Neuronal stem cell (in vitro differentiated cells): ENCODE results near the gene TPRG1L.

Source experiments
- DNase-seq: peaks from one replicate; pipeline ENCODE4 v3.0.0-alpha.2; 2013; ENCODE audit warnings: low spot score
- H2AFZ ChIP-seq: one replicate; pipeline ENCODE4 v1.6.1; 2013; ENCODE audit warnings: mild to moderate bottlenecking, low read length, inconsistent platforms
- H2AK5ac ChIP-seq: 2 replicates; pipeline ENCODE4 v1.6.1; 2013; ENCODE audit warnings: low read depth, mild to moderate bottlenecking, inconsistent platforms, low read length, moderate library complexity, mixed read lengths
- H2BK120ac ChIP-seq: 2 replicates; pipeline ENCODE4 v1.6.1; 2013; ENCODE audit warnings: low read depth, mild to moderate bottlenecking, inconsistent platforms, low read length, moderate library complexity, mixed read lengths
- H2BK12ac ChIP-seq: one replicate; pipeline ENCODE4 v1.6.1; 2013; ENCODE audit warnings: low read length, inconsistent platforms
- H2BK15ac ChIP-seq: 2 replicates; pipeline ENCODE4 v1.6.1; 2013; ENCODE audit warnings: mild to moderate bottlenecking, low read length, inconsistent platforms, mixed read lengths
- H2BK5ac ChIP-seq: one replicate; pipeline ENCODE4 v1.6.1; 2013; ENCODE audit warnings: inconsistent platforms, mild to moderate bottlenecking, low read length, moderate library complexity
- H3K14ac ChIP-seq: one replicate; pipeline ENCODE4 v1.6.1; 2013; ENCODE audit warnings: low read length, inconsistent platforms
- H3K18ac ChIP-seq: 2 replicates; pipeline ENCODE4 v1.6.1; 2013; ENCODE audit warnings: low read length, inconsistent platforms
- H3K23ac ChIP-seq: 2 replicates; pipeline ENCODE4 v1.6.1; 2013; ENCODE audit warnings: low read depth, mild to moderate bottlenecking, mixed read lengths, low read length, inconsistent platforms; ENCODE audit not compliant: poor library complexity
- H3K27ac ChIP-seq: replicated peaks from 3 replicates; pipeline ENCODE4 v1.5.1; 2013; ENCODE audit warnings: low read length, inconsistent platforms
- H3K27me3 ChIP-seq, 3 experiments: 2 replicates each; pipeline ENCODE4 v1.6.1; 2013; ENCODE audit warnings: low read length in 3 of 3, mild to moderate bottlenecking in 2 of 3, inconsistent platforms in 1 of 3, low read depth in 1 of 3, mixed read lengths in 1 of 3, moderate library complexity in 1 of 3; ENCODE audit not compliant: control insufficient read depth in 3 of 3, insufficient read depth in 3 of 3
- H3K36me3 ChIP-seq, 2 donors: replicated peaks in 1 of 2; 2 replicates each; pipeline ENCODE4 v1.6.1; 2013; ENCODE audit warnings: low read length in 2 of 2; ENCODE audit not compliant: control insufficient read depth in 2 of 2, insufficient read depth in 2 of 2
- H3K4ac ChIP-seq: 2 replicates; pipeline ENCODE4 v1.6.1; 2013; ENCODE audit warnings: inconsistent platforms, mild to moderate bottlenecking, low read length, moderate library complexity
- H3K4me1 ChIP-seq, 2 donors: 1 replicate in 1 of 2; 2 replicates in 1 of 2; pipeline ENCODE4 v1.6.1; 2013; ENCODE audit warnings: low read length in 2 of 2, low read depth in 1 of 2; ENCODE audit not compliant: control insufficient read depth in 2 of 2, insufficient read depth in 1 of 2
- H3K4me2 ChIP-seq: one replicate; pipeline ENCODE4 v1.6.1; 2013; ENCODE audit warnings: mild to moderate bottlenecking, low read length, inconsistent platforms; ENCODE audit not compliant: insufficient read depth, poor library complexity, severe bottlenecking
- H3K4me3 ChIP-seq, 2 donors: 2 replicates each; pipeline ENCODE4 v1.5.1; 2013; ENCODE audit warnings: low read length in 2 of 2, mild to moderate bottlenecking in 2 of 2, inconsistent platforms in 1 of 2, moderate library complexity in 1 of 2
- H3K79me1 ChIP-seq: one replicate; pipeline ENCODE4 v1.6.1; 2013; ENCODE audit warnings: low read depth, mild to moderate bottlenecking, inconsistent platforms, low read length, moderate library complexity
- H3K9ac ChIP-seq: one replicate; pipeline ENCODE4 v1.6.1; 2013; ENCODE audit warnings: mild to moderate bottlenecking, low read depth, low read length, inconsistent platforms; ENCODE audit not compliant: poor library complexity
- H3K9me3 ChIP-seq, 2 donors: replicated peaks in 1 of 2; 2 replicates each; pipeline versions ENCODE3 to v1.6.1; 2013; ENCODE audit warnings: low read length in 2 of 2, mild to moderate bottlenecking in 2 of 2, inconsistent platforms in 1 of 2, low read depth in 1 of 2, mixed read lengths in 1 of 2, moderate library complexity in 1 of 2; ENCODE audit not compliant: control insufficient read depth in 2 of 2, insufficient read depth in 1 of 2
- H4K8ac ChIP-seq: one replicate; pipeline ENCODE4 v1.6.1; 2013; ENCODE audit warnings: low read depth, mild to moderate bottlenecking, inconsistent platforms, low read length, moderate library complexity
- H4K91ac ChIP-seq: one replicate; pipeline ENCODE4 v1.6.1; 2013; ENCODE audit warnings: low read length, low read depth, mild to moderate bottlenecking, inconsistent platforms; ENCODE audit not compliant: poor library complexity
- WGBS, 2 donors: extraction: QIAGEN DNeasy Blood & Tissue Kit; methylation state at CpG; one replicate each; pipeline ENCODE4 v1.1.7; 2013; ENCODE audit warnings: missing lambda C conversion rate in 2 of 2, mixed read lengths in 1 of 2; ENCODE audit not compliant: insufficient read length in 2 of 2, insufficient replicate concordance in 1 of 2; ENCODE audit errors: extremely low coverage in 2 of 2; 5-methylcytosine and 5-hydroxymethylcytosine counted together

Gene TPRG1L

DNA sequence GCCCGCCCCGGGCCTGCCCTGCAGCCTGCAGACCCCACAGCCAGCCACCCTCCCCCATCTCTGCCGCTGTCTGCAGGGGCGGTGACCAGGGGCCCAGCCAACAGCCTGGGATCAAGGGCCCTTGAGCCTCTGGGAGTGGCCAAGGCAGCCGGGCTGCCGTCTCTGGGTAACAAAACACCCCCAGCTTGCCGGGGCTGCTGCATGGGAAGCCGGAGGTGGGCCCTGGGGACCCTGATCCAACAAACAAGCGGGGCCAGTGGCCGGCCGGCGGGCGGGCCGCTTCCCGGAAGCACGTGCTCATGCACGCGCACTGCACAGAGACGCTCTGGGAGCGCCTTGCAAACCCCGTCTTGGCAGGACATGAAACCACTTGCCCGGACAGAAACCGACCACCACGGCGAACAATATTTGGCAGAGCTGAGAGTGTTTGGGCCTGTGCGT, 26.7 kb upstream of the TPRG1L start:
- Histone ChIP-seq H3K23ac (peak overlapping the region; percentile 95), H2BK5ac (peak overlapping the region; percentile 90), H3K18ac (peak overlapping the region; percentile 97), H4K8ac (peak overlapping the region; percentile 43), H2BK12ac (peak overlapping the region; percentile 84), H3K14ac (peak overlapping the region; percentile 82), H4K91ac (peak overlapping the region; percentile 30), H3K27me3 (no peaks in the 10 kb centered on the region), H3K9ac (peak overlapping the region; percentile 81), H3K9me3 (no peaks in the 10 kb centered on the region), H3K4me1 (peaks cover 31% of the 10 kb centered on the region in 2 donors), H3K27ac (peak overlapping the region; percentile 32), H3K4me3 (no peak overlapping the region), H2BK15ac (peak overlapping the region; percentile 99), H2AK5ac (peak overlapping the region; percentile 99), H3K4ac (peak overlapping the region; percentile 93), H3K36me3 (peaks cover 4 to 6% of the 10 kb centered on the region in 2 donors), H3K79me1 (peaks cover 18% of the 10 kb centered on the region), H2AFZ (peak overlapping the region; percentile 88), H2BK120ac (peak overlapping the region; percentile 94), H3K4me2 (no peak overlapping the region)
- WGBS, 2 donors, result no CpG with 5 or more reads among the region's 26 CpGs
- no peak for DNase-seq

DNA sequence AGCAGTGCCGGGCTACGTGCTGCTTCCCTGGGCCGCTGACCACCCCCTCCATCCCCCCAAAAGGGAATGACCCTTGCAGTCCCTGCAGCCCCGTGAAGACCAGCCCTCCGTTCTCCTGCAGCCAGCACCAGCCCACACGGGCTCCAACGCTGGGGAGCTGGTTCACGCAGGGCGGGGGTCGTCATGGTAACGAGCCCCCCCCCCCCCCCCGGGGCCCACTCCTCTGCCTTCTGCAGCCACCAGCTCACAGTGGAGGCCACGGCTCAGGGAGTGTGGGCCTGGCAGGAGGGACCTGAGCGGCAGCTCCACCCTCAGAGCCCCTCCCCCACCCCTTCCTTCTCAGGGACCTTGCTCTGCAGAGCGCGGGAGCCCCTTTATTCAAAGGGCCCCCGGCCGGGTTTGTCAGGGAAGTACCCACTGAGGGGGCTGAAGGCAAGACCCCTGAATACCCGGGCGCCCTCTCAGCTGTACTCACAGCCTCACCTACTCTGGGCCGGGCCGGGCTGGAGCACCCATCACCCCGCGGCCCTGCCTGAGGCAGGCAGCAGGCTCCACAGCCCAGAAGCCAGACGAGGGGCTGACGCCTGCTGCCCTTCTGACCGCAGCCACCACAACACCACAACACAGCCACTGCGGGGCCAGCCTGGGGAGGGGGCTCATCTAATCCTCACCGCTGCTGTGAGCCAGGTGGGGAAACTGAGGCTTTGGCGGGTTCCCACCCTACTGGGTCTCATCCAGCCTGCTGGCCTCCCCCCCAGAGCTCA, 26.1 kb upstream of the TPRG1L start:
- H3K36me3 ChIP-seq, result peaks cover 4 to 6% of the 10 kb centered on the region in 2 donors
- DNase-seq, result no peak

DNA sequence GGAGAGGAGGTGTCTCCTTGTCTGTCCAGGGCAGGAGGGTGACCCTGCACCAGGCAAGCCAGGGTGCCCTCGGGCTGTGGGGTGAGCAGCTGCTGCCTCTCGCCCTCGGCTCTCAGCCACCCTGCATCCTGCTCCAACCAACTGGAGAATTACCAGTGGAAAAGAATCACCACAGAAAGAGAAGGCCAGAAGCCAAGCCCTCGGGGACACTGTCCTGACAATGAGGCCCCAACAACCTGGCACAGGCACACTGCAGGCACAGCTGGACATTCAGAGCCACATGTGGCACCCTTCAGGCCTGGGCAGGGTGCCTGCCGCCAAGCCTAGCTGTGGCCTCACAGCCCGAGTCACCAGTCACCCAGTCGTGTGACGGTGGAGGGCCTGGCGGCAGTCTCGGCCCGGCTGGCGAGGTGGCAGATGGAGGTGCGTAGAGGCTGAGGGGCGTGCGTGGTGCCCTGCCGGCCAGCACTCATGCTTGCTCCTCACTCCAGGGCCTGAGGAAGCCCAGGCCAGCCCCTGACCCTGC, 25.5 kb upstream of the TPRG1L start:
- Histone ChIP-seq H3K4me2 (no peak overlapping the region), H3K36me3 (peaks cover 4 to 6% of the 10 kb centered on the region in 2 donors), H3K4me1 (peaks cover 23 to 24% of the 10 kb centered on the region in 2 donors), H3K79me1 (peaks cover 26% of the 10 kb centered on the region), H3K18ac (peak overlapping the region; percentile 97), H4K8ac (peak overlapping the region; percentile 23), H3K27me3 (no peaks in the 10 kb centered on the region), H2AK5ac (peak overlapping the region; percentile 99), H4K91ac (peak overlapping the region; percentile 92), H3K4me3 (no peak overlapping the region), H3K9me3 (no peaks in the 10 kb centered on the region), H2BK120ac (peak overlapping the region; percentile 72), H3K9ac (peak overlapping the region; percentile 56), H2AFZ (no peak overlapping the region), H2BK15ac (peak overlapping the region; percentile 99), H3K23ac (peak overlapping the region; percentile 73), H2BK12ac (peak overlapping the region; percentile 97), H3K27ac (peak overlapping the region; percentile 46), H3K4ac (peak overlapping the region; percentile 23), H3K14ac (peak overlapping the region; percentile 82), H2BK5ac (peak overlapping the region; percentile 90)
- DNase-seq, result no peak
- no CpG with 5 or more reads among the region's 16 CpGs for WGBS, 2 donors

More for the DNA sequence above, 26.1 kb upstream of the TPRG1L start:
- peak overlapping the region; percentile 25 for H3K4me2 ChIP-seq
- no peak overlapping the region for H3K4me3 ChIP-seq
- no CpG with 5 or more reads among the region's 30 CpGs for WGBS, 2 donors
- no peaks in the 10 kb centered on the region for H3K9me3 ChIP-seq
- peak overlapping the region; percentile 72 for H2BK120ac ChIP-seq
- peak overlapping the region; percentile 23 for H3K4ac ChIP-seq
- peak overlapping the region; percentile 92 for H4K91ac ChIP-seq
- peaks cover 22% of the 10 kb centered on the region for H3K79me1 ChIP-seq
- H3K14ac ChIP-seq, result peak overlapping the region; percentile 82
- peak overlapping the region; percentile 60 for H3K9ac ChIP-seq
- peak overlapping the region; percentile 97 for H2BK12ac ChIP-seq
- peak overlapping the region; percentile 99 for H2BK15ac ChIP-seq
- H3K18ac ChIP-seq, result peak overlapping the region; percentile 97
- H2BK5ac ChIP-seq, result peak overlapping the region; percentile 90
- H3K23ac ChIP-seq, result peak overlapping the region; percentile 95
- H2AK5ac ChIP-seq, result peak overlapping the region; percentile 99
- H3K27ac ChIP-seq, result peak overlapping the region; percentile 46
- peaks cover 26 to 27% of the 10 kb centered on the region in 2 donors for H3K4me1 ChIP-seq
- H2AFZ ChIP-seq, result peak overlapping the region; percentile 88
- H4K8ac ChIP-seq, result peak overlapping the region; percentile 23
- H3K27me3 ChIP-seq, result no peaks in the 10 kb centered on the region

DNA sequence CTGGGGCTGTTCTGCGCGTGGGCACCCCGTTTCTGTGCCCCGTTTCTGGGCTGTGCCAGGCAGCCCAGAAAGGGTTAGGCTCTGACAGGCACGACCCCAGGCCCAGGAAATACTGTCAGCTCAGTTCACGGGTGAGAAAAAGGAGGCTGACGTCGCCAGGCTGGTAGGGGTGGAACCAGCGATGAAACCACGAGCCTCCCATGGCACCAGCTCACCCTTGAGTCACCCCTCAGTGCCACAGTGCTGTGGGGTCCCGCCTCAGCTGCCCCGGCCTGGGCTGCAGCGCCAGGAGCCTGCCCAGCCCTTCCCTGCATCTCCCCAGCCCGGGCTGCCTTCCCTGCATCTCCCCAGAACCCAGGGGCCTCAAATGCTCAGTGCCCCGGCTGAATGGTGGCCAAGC, 25.0 kb upstream of the TPRG1L start:
- peak overlapping the region; percentile 97 for H3K18ac ChIP-seq
- H3K4me3 ChIP-seq, result no peak overlapping the region
- no peak overlapping the region for H2BK120ac ChIP-seq
- H2AK5ac ChIP-seq, result peak overlapping the region; percentile 99
- H2AFZ ChIP-seq, result no peak overlapping the region
- DNase-seq, result no peak
- no peak overlapping the region for H3K27ac ChIP-seq
- H2BK12ac ChIP-seq, result no peak overlapping the region
- H3K79me1 ChIP-seq, result peaks cover 30% of the 10 kb centered on the region
- peaks cover 23 to 24% of the 10 kb centered on the region in 2 donors for H3K4me1 ChIP-seq
- H3K36me3 ChIP-seq, result peaks cover 4 to 7% of the 10 kb centered on the region in 2 donors
- H3K14ac ChIP-seq, result peak overlapping the region; percentile 49
- H3K23ac ChIP-seq, result peak overlapping the region; percentile 73
- H3K27me3 ChIP-seq, result no peaks in the 10 kb centered on the region
- H3K9ac ChIP-seq, result peak overlapping the region; percentile 56
- WGBS, 2 donors, result no CpG with 5 or more reads among the region's 15 CpGs
- H2BK5ac ChIP-seq, result peak overlapping the region; percentile 90
- H4K8ac ChIP-seq, result no peak overlapping the region
- peak overlapping the region; percentile 4 for H3K4ac ChIP-seq
- peaks cover 0 to 2% of the 10 kb centered on the region in 2 donors for H3K9me3 ChIP-seq
- no peak overlapping the region for H3K4me2 ChIP-seq
- H2BK15ac ChIP-seq, result peak overlapping the region; percentile 99
- H4K91ac ChIP-seq, result peak overlapping the region; percentile 92
